Measurements from ENCODE around the gene PLPP1.
A peak's percentile ranks its signal among the peaks of the same experiment; 100 is the strongest.

PLPP1 gene

GRCh38 chr5:55463613-55464012, 71.2 kb downstream of the PLPP1 start:
- in situ Hi-C loops (cut with HindIII; ENCODE audit: low sequenced_read_pairs): no loop called here
- no peak for DNase-seq (ENCODE audit: low read depth, low spot score)
- H3K4me3 ChIP-seq (ENCODE audit: low read depth, low read length): no peak overlapping the region
- TF ChIP-seq, protein P1, sequence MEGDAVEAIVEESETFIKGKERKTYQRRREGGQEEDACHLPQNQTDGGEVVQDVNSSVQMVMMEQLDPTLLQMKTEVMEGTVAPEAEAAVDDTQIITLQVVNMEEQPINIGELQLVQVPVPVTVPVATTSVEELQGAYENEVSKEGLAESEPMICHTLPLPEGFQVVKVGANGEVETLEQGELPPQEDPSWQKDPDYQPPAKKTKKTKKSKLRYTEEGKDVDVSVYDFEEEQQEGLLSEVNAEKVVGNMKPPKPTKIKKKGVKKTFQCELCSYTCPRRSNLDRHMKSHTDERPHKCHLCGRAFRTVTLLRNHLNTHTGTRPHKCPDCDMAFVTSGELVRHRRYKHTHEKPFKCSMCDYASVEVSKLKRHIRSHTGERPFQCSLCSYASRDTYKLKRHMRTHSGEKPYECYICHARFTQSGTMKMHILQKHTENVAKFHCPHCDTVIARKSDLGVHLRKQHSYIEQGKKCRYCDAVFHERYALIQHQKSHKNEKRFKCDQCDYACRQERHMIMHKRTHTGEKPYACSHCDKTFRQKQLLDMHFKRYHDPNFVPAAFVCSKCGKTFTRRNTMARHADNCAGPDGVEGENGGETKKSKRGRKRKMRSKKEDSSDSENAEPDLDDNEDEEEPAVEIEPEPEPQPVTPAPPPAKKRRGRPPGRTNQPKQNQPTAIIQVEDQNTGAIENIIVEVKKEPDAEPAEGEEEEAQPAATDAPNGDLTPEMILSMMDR (IDR thresholded peaks at IDR 0.05; ENCODE audit: low read depth, low read length): no peak

- TF ChIP-seq, protein P1 (IDR thresholded peaks at IDR 0.05; ENCODE audit: low read depth, low read length): no peak
- no peak overlapping the region for H3K4me3 ChIP-seq (ENCODE audit: low read depth, low read length)
- in situ Hi-C loops (cut with HindIII; ENCODE audit: low sequenced_read_pairs): no loop called here
- DNase-seq (ENCODE audit: low read depth, low spot score): no peak
Observed at GRCh38 chr5:55459572-55459971, 75.2 kb downstream of the PLPP1 start.

- TF ChIP-seq, protein P1 (IDR thresholded peaks at IDR 0.05; ENCODE audit: low read depth, low read length): no peak
Observed at GRCh38 chr5:55456216-55456895, 78.4 kb downstream of the PLPP1 start.

DNA sequence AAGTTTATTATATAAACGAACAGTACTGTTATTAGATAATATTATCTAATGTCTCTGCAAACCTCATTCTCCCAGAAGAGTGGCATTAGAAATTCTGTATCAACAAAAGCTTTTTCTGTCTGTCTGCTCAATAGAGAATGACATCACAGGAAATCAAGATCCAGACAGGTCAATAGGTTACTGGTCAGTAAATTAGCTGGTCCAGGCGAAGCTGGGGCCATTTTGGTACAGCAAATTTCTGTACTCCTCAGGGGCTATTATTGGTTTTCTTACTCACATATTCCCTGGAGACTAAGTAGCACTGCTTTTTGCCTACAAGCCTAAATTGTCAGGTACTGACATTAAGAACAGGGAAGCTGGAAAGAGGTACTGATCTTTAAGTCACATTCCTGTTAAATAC, 80.5 kb downstream of the PLPP1 start:
- DNase-seq (ENCODE audit: low read depth, low spot score): no peak
- TF ChIP-seq, protein P1 (IDR thresholded peaks at IDR 0.05; ENCODE audit: low read depth, low read length): no peak
- in situ Hi-C loops (cut with HindIII; ENCODE audit: low sequenced_read_pairs): no loop called here
- H3K4me3 ChIP-seq (ENCODE audit: low read depth, low read length): no peak overlapping the region

More at GRCh38 chr5:55456216-55456895, 78.4 kb downstream of the PLPP1 start:
- in situ Hi-C loops (cut with HindIII; ENCODE audit: low sequenced_read_pairs): no loop called here
- DNase-seq (ENCODE audit: low read depth, low spot score): peak; percentile 68
- H3K4me3 ChIP-seq (ENCODE audit: low read depth, low read length): no peak overlapping the region

DNA sequence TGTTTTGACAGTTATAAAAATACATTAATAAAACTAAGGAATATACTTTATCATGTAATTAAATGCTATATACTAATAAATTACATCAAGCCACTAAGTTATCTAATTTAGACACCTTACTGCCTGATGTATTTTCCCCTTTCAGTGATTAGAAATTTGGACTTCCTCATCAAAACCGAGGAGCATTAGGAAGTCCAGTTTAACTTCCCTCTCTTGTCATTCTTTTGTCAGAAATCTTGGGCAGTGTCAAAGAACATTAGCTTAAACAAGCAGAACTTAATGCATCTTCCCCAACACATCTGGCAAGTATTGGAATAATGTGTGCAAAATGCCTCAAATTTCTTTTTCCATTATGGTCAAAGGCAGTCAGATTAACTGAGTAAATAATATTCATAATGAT, 81.6 kb downstream of the PLPP1 start:
- TF ChIP-seq, protein P1 (IDR thresholded peaks at IDR 0.05; ENCODE audit: low read depth, low read length): no peak
- DNase-seq (ENCODE audit: low read depth, low spot score): no peak
- in situ Hi-C loops (cut with HindIII; ENCODE audit: low sequenced_read_pairs): no loop called here
- H3K4me3 ChIP-seq (ENCODE audit: low read depth, low read length): no peak overlapping the region

DNA sequence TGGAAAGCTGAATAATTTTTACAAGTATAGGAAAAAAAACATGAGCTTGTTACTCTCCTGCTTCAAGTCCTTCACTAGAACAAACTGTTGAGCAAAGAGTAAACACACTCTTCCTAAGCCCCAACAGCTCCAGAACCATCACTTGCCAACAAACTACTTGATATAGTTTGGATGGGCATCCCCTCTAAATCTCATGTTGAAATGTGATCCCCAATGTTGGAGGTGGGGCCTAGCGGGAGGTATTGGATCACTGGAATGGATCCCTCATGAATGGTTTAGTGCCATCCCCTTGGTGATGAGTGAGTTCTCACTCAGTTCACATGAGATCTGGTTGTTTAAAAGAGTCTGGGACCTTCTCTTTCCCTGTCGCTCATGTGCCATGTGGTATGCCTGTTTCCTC, 82.8 kb downstream of the PLPP1 start:
- in situ Hi-C loops (cut with HindIII; ENCODE audit: low sequenced_read_pairs): no loop called here
- no peak for DNase-seq (ENCODE audit: low read depth, low spot score)
- no peak overlapping the region for H3K4me3 ChIP-seq (ENCODE audit: low read depth, low read length)
- TF ChIP-seq, protein P1 (IDR thresholded peaks at IDR 0.05; ENCODE audit: low read depth, low read length): no peak
